NCI-H526 treated with DMSO at 0.1 percent for 48 hours (cell line): ENCODE measurements around the gene EIF2B1.
"Not testable (repeated sequence)": the region's sequence is repeated elsewhere in the genome, so short reads cannot be mapped to it uniquely, and the experiment has no call there.

Experiments used
- DNase-seq: peaks from one replicate; lab custom pipeline; 2025; lab: John Stamatoyannopoulos, UW

The EIF2B1 gene

DNA sequence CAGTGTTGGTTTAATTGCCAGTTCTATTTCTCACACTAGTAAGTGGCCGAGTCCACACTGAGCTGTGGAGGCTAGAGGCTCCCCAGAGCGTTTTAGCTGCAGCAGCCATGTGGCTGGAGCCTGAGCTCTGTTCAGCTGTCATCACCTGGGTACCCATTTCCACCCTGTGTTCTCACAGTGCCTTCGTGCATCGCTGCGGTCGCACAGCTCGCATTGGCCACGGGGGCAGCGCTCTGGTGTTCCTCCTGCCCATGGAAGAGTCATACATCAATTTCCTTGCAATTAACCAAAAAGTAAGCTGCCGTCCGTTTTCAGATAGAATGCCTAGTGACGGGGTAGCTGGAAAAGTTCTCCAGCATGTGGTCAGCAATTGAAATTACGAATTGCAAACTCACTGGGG is 15.9 kb downstream of the EIF2B1 start:
- DNase-seq: no peak

DNA sequence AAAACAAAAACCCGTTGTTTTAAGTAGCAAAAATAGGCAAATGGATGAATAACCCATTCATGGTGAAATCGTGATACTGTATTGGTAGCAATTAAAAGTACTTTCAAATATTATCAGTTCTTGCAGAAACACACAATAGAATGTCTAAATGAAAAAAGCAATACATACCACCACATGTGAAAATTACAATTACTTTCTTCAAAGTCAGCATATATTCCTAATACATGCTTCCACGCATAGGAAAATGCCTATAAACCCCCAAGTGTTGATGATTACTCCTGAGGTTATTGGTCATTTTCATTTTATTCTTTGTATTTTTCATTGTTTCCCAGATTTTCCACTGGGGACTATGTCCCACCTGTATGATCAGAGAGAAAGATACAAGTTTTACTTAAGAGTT is 16.3 kb downstream of the EIF2B1 start:
- no peak for DNase-seq

DNA sequence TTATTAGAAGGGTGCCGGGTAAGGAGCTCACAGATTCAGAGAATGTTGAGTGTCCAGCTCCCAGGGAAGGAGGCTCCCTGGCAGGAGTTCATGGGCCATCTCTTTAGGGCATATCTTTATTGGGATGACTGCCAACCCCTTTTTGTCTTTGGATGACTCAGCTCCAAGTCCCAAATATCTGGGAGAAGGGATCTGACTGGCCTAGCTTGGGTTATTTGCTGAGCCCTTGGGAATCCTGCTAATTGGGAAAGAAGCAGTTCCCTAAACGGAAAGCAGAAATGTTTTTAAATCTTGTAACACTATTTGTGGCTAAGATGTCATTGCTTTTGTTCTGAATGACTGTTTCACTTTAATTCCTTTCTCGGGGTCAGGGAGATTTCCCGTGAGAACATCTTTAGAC is 19.0 kb downstream of the EIF2B1 start:
- no peak for DNase-seq

DNA sequence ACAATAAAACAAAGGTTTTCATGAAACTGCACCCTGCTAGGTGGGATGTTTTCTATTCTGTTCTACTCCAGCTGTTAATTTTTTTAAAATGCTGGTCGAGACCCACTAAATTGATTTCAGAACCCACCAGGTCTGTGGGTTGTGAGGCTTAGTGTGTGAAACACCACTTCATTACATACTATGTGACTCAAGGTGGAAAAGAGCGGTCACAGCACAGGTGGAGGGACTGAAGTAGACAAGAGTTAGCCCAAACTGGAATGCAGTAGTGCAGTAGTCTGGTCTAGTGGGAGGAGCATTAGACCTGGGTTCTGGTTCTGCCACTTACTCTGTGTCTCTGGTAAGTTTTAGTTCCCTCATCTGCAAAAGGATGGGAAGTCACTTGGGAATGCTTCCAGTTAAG is 19.4 kb downstream of the EIF2B1 start:
- no peak for DNase-seq

DNA sequence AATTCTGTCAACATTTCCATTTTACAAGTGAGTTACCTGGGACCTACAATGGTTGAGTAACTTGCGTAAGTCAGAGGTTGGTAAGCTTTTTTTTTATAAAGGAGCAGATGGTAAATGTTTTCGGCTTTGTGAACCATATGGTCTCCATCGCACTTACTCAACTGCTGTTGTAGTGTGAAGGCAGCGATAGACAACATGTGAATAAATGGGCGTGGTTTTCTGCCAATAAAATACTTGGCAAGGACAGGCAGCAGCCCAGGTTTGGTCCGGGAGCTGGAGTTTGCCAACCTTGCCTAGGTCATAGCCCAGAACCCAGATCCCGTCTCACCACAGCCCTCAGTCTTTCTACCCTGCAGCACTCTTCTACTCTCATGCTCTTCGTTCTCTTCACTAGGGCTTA is 25.3 kb downstream of the EIF2B1 start:
- DNase-seq: no peak

DNA sequence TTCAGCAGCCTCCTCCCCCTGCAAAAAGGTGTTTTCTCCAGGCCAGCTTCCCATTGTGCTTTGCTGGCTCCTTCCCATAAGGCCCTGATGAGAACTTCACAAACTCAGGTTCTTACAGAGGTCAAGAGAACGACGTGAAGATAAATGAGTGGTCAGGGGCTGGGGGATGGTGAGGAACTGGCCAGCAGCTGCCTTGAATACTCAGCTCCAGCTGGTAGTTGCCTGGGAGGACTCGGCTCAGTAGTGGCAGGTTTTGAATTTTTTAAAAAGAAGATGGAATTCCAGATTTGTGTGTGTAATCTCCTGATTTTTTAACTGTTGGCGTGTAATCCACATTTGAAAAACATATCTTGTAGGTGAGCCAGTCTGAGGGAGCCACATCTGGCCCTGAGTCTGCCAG is 25.7 kb downstream of the EIF2B1 start:
- DNase-seq: no peak

DNA sequence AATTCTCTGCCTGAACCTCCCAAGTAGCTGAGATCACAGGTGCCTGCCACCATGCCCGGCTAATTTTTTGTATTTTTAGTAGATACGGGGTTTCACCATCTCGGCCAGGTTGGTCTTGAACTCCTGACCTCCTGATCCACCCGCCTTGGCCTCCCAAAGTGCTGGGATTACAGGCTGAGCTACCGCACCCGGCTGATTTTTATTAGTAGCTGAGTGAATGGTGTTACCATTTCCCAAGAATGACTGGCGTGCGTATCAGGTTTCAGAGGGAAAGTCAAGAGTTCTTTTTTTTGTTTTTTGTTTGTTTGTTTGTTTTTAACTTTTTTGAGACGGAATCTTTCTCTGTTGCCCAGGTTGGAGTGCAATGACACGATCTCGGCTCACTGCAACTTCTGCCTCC is 30.0 kb downstream of the EIF2B1 start:
- DNase-seq: not testable (repeated sequence)

DNA sequence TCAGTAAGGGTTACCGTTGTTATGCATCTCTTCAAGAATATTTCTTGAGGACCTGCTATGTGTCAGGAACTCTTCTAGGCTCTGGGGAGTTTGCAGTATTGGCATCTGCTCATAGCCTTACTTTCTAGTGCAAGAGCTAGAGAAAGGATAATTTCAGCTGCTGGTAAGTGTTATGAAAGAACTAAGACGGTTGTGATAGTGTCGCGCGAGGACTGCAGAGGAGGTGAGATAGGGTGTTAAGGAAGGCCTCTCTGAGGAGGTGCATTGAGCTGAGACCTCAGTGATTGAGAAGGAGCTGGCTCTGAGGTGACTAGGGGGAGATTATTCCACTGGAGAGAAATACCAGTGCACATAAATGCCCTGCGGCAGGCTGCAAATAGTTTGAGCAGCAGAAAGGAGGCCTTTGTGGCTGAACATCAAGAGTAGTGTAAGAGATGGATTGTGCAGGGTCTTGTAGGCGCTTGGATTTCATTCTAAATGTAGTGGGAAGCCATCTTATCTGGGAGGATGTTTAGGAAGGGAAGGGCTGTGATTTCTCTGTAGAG is 30.8 kb downstream of the EIF2B1 start:
- no peak for DNase-seq

DNA sequence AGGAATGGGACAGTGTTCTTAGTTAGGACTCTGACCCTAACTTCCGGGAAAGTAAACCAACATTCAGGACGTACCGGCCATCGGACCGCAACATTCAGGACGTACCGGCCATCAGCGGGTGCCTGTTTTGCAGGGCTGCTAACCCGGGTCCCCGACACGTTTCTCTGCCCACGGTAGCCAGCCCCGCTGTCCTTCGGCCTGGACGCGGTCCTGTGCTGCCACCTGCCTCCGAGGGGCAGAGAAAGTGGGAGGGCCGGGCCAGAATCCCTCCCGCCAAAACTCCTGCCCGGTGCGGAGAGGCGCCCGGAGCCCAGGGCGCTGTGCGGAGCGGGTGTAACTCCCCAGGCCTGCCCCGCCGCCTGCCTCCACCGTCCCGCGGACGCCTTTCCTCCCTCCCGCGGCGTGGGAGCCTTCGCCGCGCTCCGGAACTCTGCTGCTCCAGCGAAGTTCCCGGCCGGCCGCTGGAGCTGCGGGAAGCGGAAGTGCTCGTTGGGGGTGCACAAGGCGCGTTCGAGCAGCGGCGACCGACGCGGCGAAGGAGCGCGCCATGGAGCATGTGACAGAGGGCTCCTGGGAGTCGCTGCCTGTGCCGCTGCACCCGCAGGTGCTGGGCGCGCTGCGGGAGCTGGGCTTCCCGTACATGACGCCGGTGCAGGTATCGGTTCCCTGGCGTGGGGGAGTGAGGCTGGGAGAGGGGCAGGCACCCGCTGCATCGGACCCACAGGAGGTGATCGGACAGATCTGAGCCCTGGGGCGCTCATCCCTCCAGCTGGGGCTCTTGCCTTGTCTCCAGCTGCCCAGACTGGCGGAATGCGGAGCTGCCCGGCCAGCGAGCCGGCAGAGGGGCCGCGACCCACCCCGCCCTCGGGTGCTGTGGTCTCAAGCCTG is 31.6 kb downstream of the EIF2B1 start, which contains the start of gene DDX55:
Gene DDX55, plus strand, starts transcription at position 498 of the 888 bp plus-strand sequence. Its CDS starts 50 bp downstream, at position 548.
- peak; percentile 66 for DNase-seq

DNA sequence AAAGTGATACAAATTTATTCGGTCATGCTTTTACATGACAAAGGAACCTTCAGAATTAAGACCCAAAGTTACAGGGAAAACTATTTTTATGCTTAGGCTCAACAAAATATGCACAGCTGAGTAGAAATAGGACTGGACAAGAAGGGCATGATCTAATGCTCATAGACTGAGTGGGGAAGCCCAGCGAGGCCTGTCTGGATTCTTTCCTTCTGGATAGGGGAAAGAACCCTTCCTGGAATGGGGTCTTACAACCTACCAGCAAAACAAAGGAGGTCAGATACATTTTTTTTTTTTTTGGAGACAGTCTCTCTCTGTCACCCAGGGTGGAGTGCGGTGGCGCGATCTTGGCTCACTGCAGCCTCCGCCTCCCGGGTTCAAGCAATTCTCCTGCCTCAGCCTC is 33.8 kb downstream of the EIF2B1 start:
- no peak for DNase-seq

DNA sequence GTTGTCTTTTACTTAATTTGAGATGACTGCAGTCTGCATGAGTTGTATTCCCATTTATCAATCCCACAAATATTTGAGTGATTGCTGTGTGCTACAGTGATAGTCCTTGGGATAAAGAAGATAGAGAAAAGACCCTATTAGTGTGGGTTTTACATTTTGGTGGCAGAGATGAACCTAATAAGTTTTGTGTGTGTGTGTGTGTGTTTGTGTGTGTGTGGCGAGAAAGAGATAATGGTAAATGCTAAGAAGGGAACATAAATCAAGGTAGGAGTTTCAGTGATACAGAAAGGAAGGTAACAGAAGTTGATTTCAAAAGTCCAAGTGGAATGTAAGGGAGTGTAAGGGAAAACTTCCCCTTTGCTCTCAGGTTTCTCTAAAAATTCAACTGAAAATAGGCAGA is 34.2 kb downstream of the EIF2B1 start:
- no peak for DNase-seq

DNA sequence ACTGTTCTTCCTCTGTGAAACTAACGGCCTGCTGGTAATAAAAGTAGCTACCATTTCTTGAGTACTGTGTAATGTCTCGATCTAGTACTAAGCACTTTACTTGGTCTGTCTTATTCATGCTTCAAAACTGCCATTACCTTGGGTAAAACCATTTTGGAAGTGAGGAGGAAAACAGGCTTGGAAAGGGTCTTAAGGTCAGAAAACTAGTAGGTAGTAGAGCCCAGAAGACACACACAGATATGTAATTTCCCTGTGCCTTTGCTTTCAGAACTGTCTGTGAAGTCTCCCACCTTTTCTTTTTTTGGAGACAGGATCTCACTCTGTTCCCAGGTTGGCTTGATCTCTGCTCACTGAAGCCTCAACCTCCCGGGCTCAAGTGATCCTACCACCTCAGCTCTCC is 35.0 kb downstream of the EIF2B1 start:
- DNase-seq: no peak

DNA sequence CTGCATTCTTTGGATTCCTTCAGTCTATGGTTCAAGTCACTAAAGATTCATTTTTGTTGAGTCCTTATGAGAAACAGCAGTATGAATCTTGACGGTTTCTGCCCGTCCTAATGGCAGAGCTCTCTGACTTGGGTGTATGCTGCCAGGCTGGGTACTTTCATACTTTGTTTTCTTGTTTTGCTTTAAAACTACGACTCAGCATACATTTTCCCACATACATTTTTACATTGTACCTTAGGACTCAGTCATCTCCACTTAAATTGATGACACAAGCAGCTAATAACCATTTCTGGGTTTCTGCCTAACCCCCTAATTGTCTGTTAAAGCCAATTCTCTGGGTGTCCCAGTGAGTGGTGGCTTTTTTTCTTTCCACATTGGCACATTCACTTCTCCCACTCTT is 36.4 kb downstream of the EIF2B1 start:
- DNase-seq: no peak

DNA sequence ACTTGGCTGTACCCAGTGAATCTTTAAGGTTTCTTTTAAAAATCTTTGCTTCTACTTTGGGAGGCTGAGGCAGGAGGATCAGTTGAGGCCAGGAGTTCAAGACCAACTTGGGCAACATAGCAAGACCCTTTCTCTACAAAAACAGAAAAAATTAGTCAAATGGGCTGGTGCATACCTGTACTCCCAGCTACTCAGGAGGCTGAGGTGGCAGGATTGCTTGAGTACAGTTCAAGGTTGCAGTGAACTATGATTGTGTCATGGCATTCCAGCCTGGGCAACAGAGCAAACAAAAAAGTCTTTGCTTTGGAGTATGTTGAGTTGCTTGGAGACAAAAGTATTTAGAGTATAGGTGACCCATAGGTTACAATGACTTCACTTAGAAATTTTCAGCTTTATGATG is 37.8 kb downstream of the EIF2B1 start:
- DNase-seq: no peak

DNA sequence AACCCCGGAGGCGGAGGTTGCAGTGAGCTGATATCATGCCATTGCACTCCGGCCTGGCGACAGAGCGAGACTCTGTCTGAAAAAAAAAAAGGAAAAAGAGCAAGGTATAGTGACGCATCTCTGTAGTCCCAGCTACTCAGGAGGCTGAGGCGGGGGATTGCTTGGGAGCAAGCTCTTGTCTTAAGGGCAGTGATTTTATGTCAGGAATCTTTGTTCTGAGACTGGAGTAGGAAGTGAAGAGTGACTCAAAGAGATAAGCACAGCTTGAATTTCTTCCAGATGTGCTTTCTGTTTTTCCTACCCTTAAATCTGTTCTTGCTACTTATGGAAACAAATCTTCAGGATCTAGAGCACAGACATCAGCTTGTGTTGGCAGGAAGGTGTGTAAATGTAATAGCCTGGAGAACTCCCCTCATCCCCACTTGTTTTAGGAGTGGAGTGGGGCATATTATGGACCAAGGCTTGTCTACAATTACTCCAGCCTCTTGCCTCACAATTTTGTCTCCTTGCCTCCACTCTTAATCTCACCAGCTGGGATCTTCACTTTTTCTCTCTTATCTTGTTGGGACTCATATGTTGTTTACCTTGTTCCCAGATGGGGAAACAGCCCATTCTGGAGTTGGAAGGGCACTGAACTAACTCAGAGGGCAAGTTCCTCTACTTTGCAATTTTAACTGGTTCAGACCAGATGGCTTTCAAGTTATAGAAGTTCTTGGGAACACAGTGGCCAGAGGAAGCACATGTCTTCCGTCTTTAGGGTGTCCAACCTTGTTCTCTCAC is 41.6 kb downstream of the EIF2B1 start:
- no peak for DNase-seq

DNA sequence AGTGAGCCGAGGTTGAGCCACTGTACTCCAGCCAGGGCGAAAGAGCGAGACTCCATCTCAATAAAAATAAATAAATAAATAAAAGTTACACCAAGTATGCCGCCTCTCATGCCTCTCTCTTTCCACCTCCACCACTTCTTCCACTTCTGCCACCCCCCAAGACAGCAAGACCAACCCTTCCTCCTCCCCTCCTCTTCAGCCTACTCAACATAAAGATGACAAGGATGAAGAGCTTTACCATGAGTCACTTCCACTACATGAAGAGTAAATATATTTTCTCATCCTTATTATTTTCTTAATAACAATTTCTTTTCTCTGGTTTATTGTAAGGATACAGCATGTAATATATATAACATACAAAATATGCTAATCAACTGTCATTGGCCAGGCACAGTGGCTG is 52.7 kb downstream of the EIF2B1 start:
- DNase-seq: no peak

DNA sequence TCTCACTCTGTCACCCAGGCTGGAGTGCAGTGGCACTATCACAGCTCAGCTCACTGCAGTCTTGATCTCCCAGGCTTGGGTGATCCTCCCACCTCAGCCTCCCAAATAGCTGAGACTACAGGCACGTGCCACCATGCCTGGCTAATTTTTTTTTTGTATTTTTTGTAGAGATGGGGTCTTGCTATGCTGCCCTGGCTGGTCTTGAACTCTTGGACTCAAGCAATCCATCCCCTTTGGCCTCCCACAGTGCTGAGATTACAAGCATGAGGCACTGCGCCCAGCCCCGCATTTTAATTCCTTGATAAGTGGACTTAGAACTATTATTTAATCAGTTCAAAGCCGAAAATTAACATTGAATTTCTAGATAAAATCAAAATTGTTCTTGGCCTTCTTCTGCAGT is 54.7 kb downstream of the EIF2B1 start:
- not testable (repeated sequence) for DNase-seq

DNA sequence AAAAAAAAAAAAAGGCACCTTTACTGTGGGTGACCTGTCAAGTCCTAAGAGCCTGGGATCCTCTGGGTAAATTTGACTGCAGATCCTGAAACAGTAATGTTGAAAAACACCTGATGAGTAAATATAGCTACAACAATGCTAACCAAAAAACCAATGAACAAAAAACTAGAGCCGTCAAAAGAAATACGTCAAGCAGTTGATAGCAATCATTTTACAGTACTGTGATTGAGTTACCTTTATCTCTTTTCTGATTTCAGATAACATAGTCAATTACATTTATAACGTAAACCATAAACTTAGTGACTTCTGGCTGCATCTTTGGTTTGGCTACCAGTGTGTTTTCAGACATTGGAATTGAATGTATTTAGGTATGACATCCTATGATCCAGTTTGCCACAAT is 55.2 kb downstream of the EIF2B1 start:
- no peak for DNase-seq

DNA sequence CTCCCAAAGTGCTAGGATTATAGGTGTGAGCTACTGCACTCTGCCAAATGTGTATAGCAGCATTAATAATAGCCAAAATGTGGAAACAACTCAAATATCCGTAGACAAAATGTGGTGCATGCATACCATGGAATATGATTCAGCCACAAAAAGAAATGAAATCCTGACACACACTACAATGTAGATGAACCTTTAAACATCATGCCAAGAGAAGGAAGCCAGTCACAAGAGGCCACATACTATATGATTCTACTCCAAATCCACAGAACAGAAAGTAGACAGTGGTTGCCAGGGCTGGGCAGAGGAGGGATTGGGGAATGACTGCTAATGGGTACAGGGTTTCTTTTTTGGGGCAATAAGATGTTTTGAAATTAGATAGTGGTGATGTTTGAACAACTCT is 56.9 kb downstream of the EIF2B1 start:
- DNase-seq: no peak

DNA sequence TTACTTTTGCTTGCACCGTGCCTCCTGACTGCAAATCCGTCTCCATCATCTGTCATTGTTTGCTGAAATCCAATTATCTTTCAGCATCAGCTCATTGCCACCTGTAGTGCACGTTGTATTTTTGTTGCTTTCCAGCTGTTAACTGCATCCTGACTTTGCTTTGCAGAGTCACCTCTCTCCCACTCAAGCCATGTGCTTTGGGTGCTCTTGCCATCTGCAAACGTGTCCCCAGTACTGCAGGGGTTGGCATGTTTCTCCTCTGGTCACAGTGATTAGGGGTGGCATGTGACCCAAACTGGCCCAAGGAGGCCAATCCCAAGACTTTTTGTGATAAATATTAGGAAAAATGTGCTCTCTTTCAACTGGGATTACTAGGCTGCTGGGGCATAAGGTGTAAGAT is 59.6 kb downstream of the EIF2B1 start:
- DNase-seq: no peak

DNA sequence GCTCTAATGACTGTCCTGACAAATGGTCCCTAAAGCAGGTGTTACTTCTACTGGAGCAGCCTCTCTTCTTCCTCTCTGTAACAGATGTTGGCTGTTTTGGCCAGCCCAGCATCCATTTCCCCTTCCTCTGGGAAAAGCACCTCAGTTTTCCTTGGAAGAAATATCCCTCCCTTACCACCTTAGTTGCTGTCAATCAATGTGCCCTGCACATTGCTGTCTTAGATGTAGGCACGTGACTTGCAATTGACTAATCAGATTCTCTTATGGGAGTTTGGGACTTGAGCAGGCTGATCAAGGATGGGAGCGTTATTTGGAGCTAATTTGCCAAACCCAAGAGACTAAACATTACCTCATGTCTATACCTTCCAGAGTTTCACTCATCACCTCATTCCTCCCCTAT is 61.1 kb downstream of the EIF2B1 start:
- DNase-seq: no peak

DNA sequence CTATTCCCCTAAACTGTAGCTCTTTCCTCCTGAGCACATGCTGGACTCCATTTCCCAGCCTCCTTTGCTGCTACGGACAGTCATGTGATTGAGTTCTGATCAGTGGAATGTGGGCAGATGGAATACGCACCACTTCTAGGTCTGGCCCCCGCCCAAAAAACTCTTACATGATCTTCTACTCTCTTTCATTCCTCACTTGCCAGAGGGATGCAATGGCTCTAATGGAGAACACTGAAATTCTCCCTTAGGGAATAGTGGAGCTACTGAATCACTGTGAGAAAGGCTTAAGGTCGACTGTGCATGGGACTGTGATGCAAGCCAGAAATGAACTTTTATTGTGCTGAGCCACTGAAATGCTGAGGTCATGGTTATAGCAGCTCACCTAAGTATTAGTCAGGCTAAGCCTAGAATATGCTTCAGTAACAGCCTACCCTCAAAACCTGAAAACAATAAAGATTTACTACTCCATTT is 62.1 kb downstream of the EIF2B1 start:
- no peak for DNase-seq
